K562 (cell line): ENCODE measurements around the gene LNX2. TPM values are rescaled to one million over a fixed set of nuclear protein-coding genes. Genes with fewer than 3 reads are reported as not detected.

Source experiments
- ATAC-seq: fragments of 200-7000 bp; cut with Tn5 transposase; 3 replicates; pipeline ENCODE4 v1.9.1; 2020; ENCODE audit warnings: moderate library complexity
- BruUV-seq: library from RNA; stranded (reverse); fragments of 400-500 nt; replicated peaks from 2 replicates; lab custom pipeline; 2021; lab: Mats Ljungman, UMichigan
- CTCF ChIA-PET: fragments of 300-600 bp; formaldehyde crosslinking; extraction: SDS; loops from one replicate; lab custom pipeline; 2021; ENCODE audit warnings: low intra/inter-chr PET ratio; lab: Yijun Ruan, JAX
- POLR2A ChIA-PET: fragments of 300-600, 350-650 bp; sonication (Branson Sonifier 250); formaldehyde crosslinking; extraction: SDS; loops from one replicate; lab custom pipeline; 2021; ENCODE audit warnings: antibody characterized with exemption, inconsistent platforms; lab: Yijun Ruan, JAX
- DNase-seq, 4 experiments: peaks; one replicate each; pipeline versions ENCODE4 v3.0.0 to v3.0.0-alpha.2; 2011 to 2018; ENCODE audit warnings: low spot score in 3 of 4, mixed read lengths in 3 of 4; ENCODE audit errors: extremely low read depth in 1 of 4
- FAIRE-seq: peaks from 2 replicates; lab custom pipeline; 2011; peaks lifted over from hg19 to GRCh38; lab: Jason Lieb, UNC
- H2AFZ ChIP-seq: 2 replicates; pipeline ENCODE4 v1.6.0; 2011; ENCODE audit warnings: low read depth, low read length, control low read depth, inconsistent platforms
- H3K27ac ChIP-seq: fragments of 200-600 bp; 3 replicates; pipeline ENCODE4 v1.8.0; 2011; ENCODE audit warnings: low read depth, mild to moderate bottlenecking, control low read depth, inconsistent platforms, low read length, moderate library complexity, mixed read lengths; ENCODE audit errors: extremely low read depth
- H3K27me3 ChIP-seq, 2 experiments: fragments of 300-600 bp in 1 of 2; 2 replicates in 1 of 2; 3 replicates in 1 of 2; pipeline versions ENCODE4 v1.6.0 to v1.8.0; 2011; ENCODE audit warnings: inconsistent platforms in 2 of 2, low read length in 2 of 2, mild to moderate bottlenecking in 1 of 2, mixed read lengths in 1 of 2, moderate library complexity in 1 of 2; ENCODE audit not compliant: control insufficient read depth in 2 of 2, insufficient read depth in 2 of 2
- H3K36me3 ChIP-seq: fragments of 300-600 bp; 3 replicates; pipeline ENCODE4 v1.8.0; 2011; ENCODE audit warnings: mild to moderate bottlenecking, low read length, inconsistent platforms; ENCODE audit not compliant: control insufficient read depth, insufficient read depth
- H3K4me1 ChIP-seq, 2 experiments: fragments of 200-600 bp in 1 of 2; replicated peaks in 1 of 2; 2 replicates in 1 of 2; 3 replicates in 1 of 2; pipeline versions ENCODE4 v1.5.1 to v1.8.0; 2011; ENCODE audit warnings: inconsistent platforms in 2 of 2, low read length in 2 of 2, mild to moderate bottlenecking in 1 of 2, mixed read lengths in 1 of 2, moderate library complexity in 1 of 2; ENCODE audit not compliant: control insufficient read depth in 2 of 2, insufficient read depth in 2 of 2
- H3K4me2 ChIP-seq: 2 replicates; pipeline ENCODE4 v1.6.1; 2011; ENCODE audit warnings: low read length, control low read depth, inconsistent platforms, mixed read lengths; ENCODE audit not compliant: insufficient read depth
- H3K4me3 ChIP-seq: fragments of 200-600 bp; sonication (generic), shearing (Covaris generic); 2 replicates; pipeline ENCODE4 v1.5.1; 2016; ENCODE audit warnings: control low read depth, inconsistent platforms
- H3K79me2 ChIP-seq: fragments of 200-600 bp; 3 replicates; pipeline ENCODE4 v1.8.0; 2011; ENCODE audit warnings: low read length, inconsistent platforms; ENCODE audit not compliant: control insufficient read depth, insufficient read depth
- H3K9ac ChIP-seq, 2 experiments: 2 replicates each; pipeline versions ENCODE4 v1.6.0 to v1.6.1; 2011; ENCODE audit warnings: low read depth in 2 of 2, low read length in 2 of 2, control low read depth in 1 of 2, inconsistent platforms in 1 of 2, mild to moderate bottlenecking in 1 of 2, mixed read lengths in 1 of 2; ENCODE audit not compliant: insufficient read depth in 1 of 2
- H3K9me1 ChIP-seq: one replicate; pipeline ENCODE4 v1.6.0; 2011; ENCODE audit warnings: inconsistent platforms, mild to moderate bottlenecking, low read length, moderate library complexity; ENCODE audit not compliant: control insufficient read depth, insufficient read depth
- H3K9me3 ChIP-seq: replicated peaks from 2 replicates; pipeline ENCODE4 v1.5.1; 2011; ENCODE audit warnings: low read depth, low read length, inconsistent platforms; ENCODE audit not compliant: control insufficient read depth, insufficient read depth
- H4K20me1 ChIP-seq: replicated peaks from 2 replicates; pipeline ENCODE4 v1.6.1; 2011; ENCODE audit warnings: low read length, inconsistent platforms, mixed read lengths; ENCODE audit not compliant: control insufficient read depth, insufficient read depth
- ELF4 ChIP-seq: fragments of 450-650 bp; formaldehyde crosslinking; IDR thresholded peaks from 2 replicates; pipeline ENCODE4 v1.4.0; 2022; ENCODE audit warnings: missing genetic modification characterization
- ETV1 ChIP-seq: fragments of 450-650 bp; conservative IDR thresholded peaks from 2 replicates; pipeline ENCODE4 v1.6.1; 2016; ENCODE audit warnings: missing genetic modification characterization, control low read depth, low read depth, missing compliant biosample characterization
- HMGN3 ChIP-seq: IDR thresholded peaks from 2 replicates; pipeline ENCODE4 v1.6.1; 2011; ENCODE audit warnings: borderline replicate concordance, low read depth, mild to moderate bottlenecking, mixed read lengths, low read length; ENCODE audit not compliant: insufficient read length; ENCODE audit errors: extremely low read depth
- MXD1 ChIP-seq: fragments of 250-450 bp; sonication (Bioruptor Pico); IDR thresholded peaks from 2 replicates; pipeline ENCODE4 v1.8.0; 2021; ENCODE audit warnings: borderline replicate concordance, mild to moderate bottlenecking, moderate library complexity; ENCODE audit not compliant: poor library complexity, severe bottlenecking
- PTBP1 ChIP-seq: fragments of 200-400 bp; formaldehyde crosslinking; IDR thresholded peaks from 2 replicates; pipeline ENCODE4 v1.6.1; 2017; ENCODE audit warnings: low read depth, low read length
- RBM17 ChIP-seq: fragments of 200-400 bp; formaldehyde crosslinking; IDR thresholded peaks from 2 replicates; pipeline ENCODE4 v1.6.1; 2017; ENCODE audit warnings: low read depth, mild to moderate bottlenecking, low read length, borderline replicate concordance
- SAP30 ChIP-seq: fragments of 200-600 bp; sonication (generic); IDR thresholded peaks from 2 replicates; pipeline ENCODE4 v1.6.1; 2012; ENCODE audit warnings: borderline replicate concordance, low read depth, mild to moderate bottlenecking, moderate library complexity, low read length, control low read depth, inconsistent platforms; ENCODE audit not compliant: insufficient read depth, poor library complexity, severe bottlenecking
- TAF1 ChIP-seq: IDR thresholded peaks from 2 replicates; pipeline ENCODE4 v1.6.1; 2011; ENCODE audit warnings: mild to moderate bottlenecking, low read length, moderate library complexity; ENCODE audit not compliant: insufficient read depth, control insufficient read depth, severe bottlenecking; ENCODE audit errors: extremely low read depth
- TEAD4 ChIP-seq, 2 experiments: sonication (generic) in 1 of 2; formaldehyde crosslinking in 1 of 2; IDR thresholded peaks; 2 replicates each; pipeline versions ENCODE4 v1.6.1 to v1.8.0; 2012 to 2022; ENCODE audit warnings: borderline replicate concordance in 1 of 2, inconsistent platforms in 1 of 2, low read length in 1 of 2, mild to moderate bottlenecking in 1 of 2, missing genetic modification reagents in 1 of 2
- WHSC1 ChIP-seq: IDR thresholded peaks from one replicate; pipeline ENCODE4 v1.6.1; 2012; ENCODE audit warnings: low read length, control low read depth, inconsistent platforms
- XRCC4 ChIP-seq: IDR thresholded peaks from one replicate; pipeline ENCODE4 v1.6.1; 2011; ENCODE audit not compliant: insufficient read depth, insufficient read length; ENCODE audit errors: extremely low read depth
- ZNF707 ChIP-seq: fragments of 250-450 bp; sonication (Bioruptor Pico); conservative IDR thresholded peaks from 2 replicates; pipeline ENCODE4 v1.8.0; 2022; ENCODE audit warnings: inconsistent platforms, mild to moderate bottlenecking, moderate library complexity
- WGBS: fragments of 100-300 bp; shearing (Covaris generic); methylation state at CpG from one replicate; pipeline ENCODE4 v1.1.6; 2016; ENCODE audit warnings: low coverage, mixed read lengths; ENCODE audit not compliant: insufficient coverage; ENCODE audit errors: missing lambda C conversion rate; 5-methylcytosine and 5-hydroxymethylcytosine counted together
- in situ Hi-C: fragments of 300-500 bp; cut with MboI; formaldehyde crosslinking; loops from 4 replicates; pipeline ENCODE4 v1.15.0; 2018; ENCODE audit warnings: inconsistent platforms, mixed read lengths
- intact Hi-C: fragments of 100-400 bp; cut with micrococcal nuclease; formaldehyde crosslinking; loops from 2 replicates; pipeline ENCODE4 v1.14.2; 2022
- polyA plus RNA-seq, 8 experiments: library from polyadenylated mRNA; depleted of rRNA in 4 of 8; stranded (reverse) in 5 of 8; unstranded in 3 of 8; fragments of >200 nt; fragmentation: Nextera tagmentation in 2 of 8; fragmentation: Illumina TruSeq in 1 of 8; extraction: Ambion mirVana in 2 of 8; extraction: Trizol in 1 of 8; gene quantifications; 2 replicates each; pipeline versions ENCODE4 v1.2.1 to v1.2.3, GENCODE V29; 2011 to 2014; ENCODE audit warnings: inconsistent platforms in 1 of 8, missing spikeins in 1 of 8
- total RNA-seq, 7 experiments: library from RNA; depleted of rRNA in 6 of 7; stranded (reverse); fragments of >200 nt in 6 of 7; fragmentation: Illumina TruSeq in 2 of 7; extraction: Trizol in 2 of 7; gene quantifications; 2 replicates each; pipeline versions ENCODE4 v1.2.1 to v1.2.3, GENCODE V29; 2011 to 2021; ENCODE audit warnings: low replicate concordance in 1 of 7
- TF ChIP-seq, protein P1 (sequence below), 2 experiments: fragments of 450-650 bp; IDR thresholded peaks; 2 replicates each; pipeline ENCODE4 v1.6.1; 2016

Gene LNX2
- total and polyA plus RNA-seq, 9 of the 15 experiments (the other 6 are each of a cell fraction or from before 2014, with no cell fraction given): 1.5 to 5.5 (median 4.0) TPM

DNA sequence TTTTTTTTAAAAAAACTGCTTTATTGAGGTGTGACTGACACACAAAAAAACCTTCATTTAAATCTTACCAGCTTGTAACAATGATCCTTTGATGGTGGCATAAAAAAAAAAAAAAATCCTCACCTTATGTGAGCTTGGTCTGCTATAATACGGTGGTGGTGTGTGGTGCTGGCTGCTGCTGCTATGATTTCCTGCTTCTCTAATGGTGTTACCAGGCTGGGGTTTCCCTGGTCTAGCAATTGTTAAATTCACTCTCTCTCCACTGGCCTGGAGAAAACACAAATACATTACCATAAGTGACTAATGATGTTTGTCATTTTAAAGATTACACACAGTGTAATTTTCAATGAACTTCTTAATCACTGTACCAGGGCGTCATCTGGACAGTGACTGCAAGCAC lies 60.6 kb downstream of the LNX2 start:
- ATAC-seq: no peak
- Histone ChIP-seq H3K9ac (no peak overlapping the region), H3K27ac (no peak overlapping the region)
- TF ChIP-seq XRCC4: no peak
- TF ChIP-seq, protein P1, sequence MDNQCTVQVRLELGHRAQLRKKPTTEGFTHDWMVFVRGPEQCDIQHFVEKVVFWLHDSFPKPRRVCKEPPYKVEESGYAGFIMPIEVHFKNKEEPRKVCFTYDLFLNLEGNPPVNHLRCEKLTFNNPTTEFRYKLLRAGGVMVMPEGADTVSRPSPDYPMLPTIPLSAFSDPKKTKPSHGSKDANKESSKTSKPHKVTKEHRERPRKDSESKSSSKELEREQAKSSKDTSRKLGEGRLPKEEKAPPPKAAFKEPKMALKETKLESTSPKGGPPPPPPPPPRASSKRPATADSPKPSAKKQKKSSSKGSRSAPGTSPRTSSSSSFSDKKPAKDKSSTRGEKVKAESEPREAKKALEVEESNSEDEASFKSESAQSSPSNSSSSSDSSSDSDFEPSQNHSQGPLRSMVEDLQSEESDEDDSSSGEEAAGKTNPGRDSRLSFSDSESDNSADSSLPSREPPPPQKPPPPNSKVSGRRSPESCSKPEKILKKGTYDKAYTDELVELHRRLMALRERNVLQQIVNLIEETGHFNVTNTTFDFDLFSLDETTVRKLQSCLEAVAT (IDR thresholded peaks at IDR 0.05): no peak
- TF ChIP-seq HMGN3: no peak
- no peak for TF ChIP-seq ZNF707 (CRISPR knock-in tag)
- no peak for TF ChIP-seq MXD1 (CRISPR knock-in tag)
- no peak for TF ChIP-seq ELF4
- no peak for TF ChIP-seq WHSC1
- no peak for TF ChIP-seq TAF1
- no peak for TF ChIP-seq SAP30
- no peak for TF ChIP-seq ETV1 (tag)
- no peak for TF ChIP-seq TEAD4 (IDR thresholded peaks at IDR 0.05; ENCODE audit: low read length)
- no peak for TF ChIP-seq TEAD4 (CRISPR knock-in tag; IDR thresholded peaks at IDR 0.05; ENCODE audit: borderline replicate concordance)
- TF ChIP-seq RBM17: no peak
- TF ChIP-seq PTBP1: no peak
- TF ChIP-seq, all 486 proteins: peak for 0
- Histone ChIP-seq H3K9me3 (no peaks in the 10 kb centered on the region), H3K4me3 (no peak overlapping the region), H2AFZ (no peak overlapping the region), H3K4me1 (no peaks in the 10 kb centered on the region), H3K79me2 (no peaks in the 10 kb centered on the region), H3K4me2 (no peak overlapping the region), H3K36me3 (0 out of 3 replicates have a peak, but pooled peaks cover 4% of the 10 kb centered on the region), H3K9me1 (no peaks in the 10 kb centered on the region), H3K27me3 (no peaks in the 10 kb centered on the region), H4K20me1 (no peaks in the 10 kb centered on the region)
- DNase-seq: no peak
- intact Hi-C loops (no loop called here), in situ Hi-C loops (no loop called here)
- ChIA-PET POLR2A (no interaction called here), CTCF (no interaction called here)
- 92% methylated on average over 2 of the region's 2 CpGs for WGBS
- no peak for FAIRE-seq
- BruUV-seq: no TSS peak
